Activated CD8-positive, alpha-beta memory T cell treated with anti-CD3 and anti-CD28 coated beads for 36 hours (primary cell): ENCODE measurements around the gene ABLIM1. TPM values are rescaled to one million over a fixed set of nuclear protein-coding genes. Genes with fewer than 3 reads are reported as not detected.

ENCODE experiments used
- CTCF ChIA-PET: fragments of 350-600 bp; sonication (Branson Sonifier 250); formaldehyde crosslinking; loops from one replicate; lab custom pipeline; 2021; ENCODE audit warnings: antibody characterized with exemption; lab: Charles Lee
- POLR2A ChIA-PET: fragments of 350-600 bp; sonication (Branson Sonifier 250); formaldehyde crosslinking; loops from one replicate; lab custom pipeline; 2021; ENCODE audit warnings: antibody characterized with exemption; lab: Charles Lee
- total RNA-seq, 2 experiments: library from RNA; stranded (reverse); gene quantifications; one replicate each; pipeline ENCODE4 v1.2.3, GENCODE V29; 2021

ABLIM1 gene
- total RNA-seq, 2 experiments from 2014 or later: 44.4 to 47.7 TPM

- ChIA-PET CTCF (no interaction called here), POLR2A (no interaction called here)
These were observed 256.8 kb downstream of the ABLIM1 start for GRCh38 chr10:114401195-114401791.

DNA sequence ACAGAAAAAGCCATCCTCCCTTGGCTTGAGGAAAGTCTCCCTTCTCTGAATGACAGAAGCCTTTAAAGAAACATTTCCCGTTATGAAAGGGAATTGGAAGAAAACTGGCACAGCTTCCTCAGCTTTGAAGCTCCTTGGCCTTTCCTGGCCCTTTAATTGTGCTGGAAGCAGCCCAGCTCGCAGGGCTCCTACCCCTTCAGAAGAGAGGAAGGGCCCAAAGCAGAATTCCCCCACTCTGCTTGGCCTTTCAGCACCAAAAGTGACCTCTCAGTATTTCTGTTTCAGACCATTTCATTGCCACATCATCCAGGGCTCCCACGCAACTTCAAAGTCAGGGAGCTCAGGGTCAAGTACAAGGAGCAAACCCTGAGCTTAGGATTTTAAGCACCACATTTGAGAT, 258.0 kb downstream of the ABLIM1 start:
- ChIA-PET POLR2A (no interaction called here), CTCF (no interaction called here)

GRCh38 chr10:114399576-114399975, 258.5 kb downstream of the ABLIM1 start:
- CTCF ChIA-PET: no interaction called here

GRCh38 chr10:114398587-114399331, 259.3 kb downstream of the ABLIM1 start:
- ChIA-PET POLR2A (no interaction called here), CTCF (interaction anchor here (1.3 kb wide), 1 partner anchor 95 kb away, joined by 4 read pairs; no protein-coding TSS in a partner anchor)

More at GRCh38 chr10:114399576-114399975, 258.5 kb downstream of the ABLIM1 start:
- POLR2A ChIA-PET: no interaction called here

- POLR2A ChIA-PET: no interaction called here
- CTCF ChIA-PET: interaction anchor here (1.3 kb wide), 1 partner anchor 93 kb away, joined by 4 read pairs; no protein-coding TSS in a partner anchor
These were observed 260.4 kb downstream of the ABLIM1 start for GRCh38 chr10:114397651-114398145.

- CTCF ChIA-PET: no interaction called here
- POLR2A ChIA-PET: no interaction called here
These were observed 261.6 kb downstream of the ABLIM1 start for GRCh38 chr10:114396464-114396863.

GRCh38 chr10:114395366-114396022, 262.6 kb downstream of the ABLIM1 start:
- POLR2A ChIA-PET: no interaction called here
- CTCF ChIA-PET: no interaction called here

- POLR2A ChIA-PET: no interaction called here
- CTCF ChIA-PET: no interaction called here
These were observed 263.5 kb downstream of the ABLIM1 start for GRCh38 chr10:114394531-114394930.

GRCh38 chr10:114393886-114394285, 264.2 kb downstream of the ABLIM1 start:
- ChIA-PET POLR2A (no interaction called here), CTCF (no interaction called here)

GRCh38 chr10:114393482-114393881, 264.6 kb downstream of the ABLIM1 start:
- POLR2A ChIA-PET: no interaction called here
- CTCF ChIA-PET: no interaction called here

DNA sequence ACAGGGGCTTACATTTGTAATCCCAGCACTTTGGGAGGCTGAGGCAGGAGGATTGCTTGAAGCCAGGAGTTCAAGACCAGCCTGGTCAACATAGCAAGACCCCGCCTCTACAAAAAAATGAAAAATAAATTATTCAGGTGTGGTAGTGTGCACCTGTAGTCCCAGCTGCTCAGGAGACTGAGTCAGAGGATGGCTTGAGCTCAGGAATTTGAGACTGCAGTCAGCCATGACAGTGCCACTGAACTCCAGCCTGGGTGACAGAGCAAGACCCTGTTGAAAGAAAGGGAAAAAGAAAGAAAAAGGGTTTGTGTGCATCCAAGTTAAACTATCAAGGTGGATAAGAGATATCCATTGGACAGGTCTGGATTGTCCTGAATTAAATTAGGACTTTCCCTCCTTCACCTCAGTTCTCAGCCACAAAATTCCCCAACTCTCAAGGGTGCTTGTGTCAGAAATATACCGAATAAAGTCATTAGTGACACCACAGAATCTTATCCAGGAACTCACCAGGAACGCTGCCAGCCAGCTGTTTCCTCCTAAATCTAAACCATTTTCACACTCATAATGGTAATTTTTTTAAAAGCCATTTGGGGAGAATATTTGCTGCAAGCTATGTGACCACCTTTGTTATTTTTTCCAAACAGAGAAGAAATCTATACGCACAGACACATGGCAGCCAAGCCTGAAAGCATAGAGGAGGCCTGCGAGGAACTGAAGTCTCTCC, 265.8 kb downstream of the ABLIM1 start:
- POLR2A ChIA-PET: no interaction called here
- CTCF ChIA-PET: no interaction called here

DNA sequence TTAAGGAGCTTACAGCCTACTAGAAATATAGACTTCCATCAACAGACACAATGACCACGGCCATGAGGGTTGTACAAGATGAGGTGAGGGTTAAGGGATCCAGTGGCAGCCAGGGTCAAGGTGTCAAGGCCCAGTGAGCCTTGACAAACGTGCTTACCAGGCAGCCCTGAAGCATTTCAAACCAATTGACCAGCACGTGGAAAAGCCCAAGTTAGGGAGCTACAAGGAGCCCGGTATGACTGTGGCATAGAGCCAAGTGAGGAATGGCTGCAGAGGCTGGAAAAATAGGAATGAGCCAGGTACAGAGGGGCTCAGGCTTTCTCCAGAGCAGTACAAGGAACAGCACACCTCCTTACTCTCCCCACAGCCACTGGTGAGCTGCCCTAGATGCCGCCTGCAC, 266.5 kb downstream of the ABLIM1 start:
- POLR2A ChIA-PET: no interaction called here

GRCh38 chr10:114389426-114389825, 268.6 kb downstream of the ABLIM1 start:
- POLR2A ChIA-PET: no interaction called here
- CTCF ChIA-PET: no interaction called here

More for the DNA sequence above, 266.5 kb downstream of the ABLIM1 start:
- CTCF ChIA-PET: no interaction called here

GRCh38 chr10:114388275-114388674, 269.8 kb downstream of the ABLIM1 start:
- POLR2A ChIA-PET: no interaction called here
- CTCF ChIA-PET: interaction anchor here (1.0 kb wide), 1 partner anchor 85 kb away, joined by 3 read pairs; no protein-coding TSS in a partner anchor

DNA sequence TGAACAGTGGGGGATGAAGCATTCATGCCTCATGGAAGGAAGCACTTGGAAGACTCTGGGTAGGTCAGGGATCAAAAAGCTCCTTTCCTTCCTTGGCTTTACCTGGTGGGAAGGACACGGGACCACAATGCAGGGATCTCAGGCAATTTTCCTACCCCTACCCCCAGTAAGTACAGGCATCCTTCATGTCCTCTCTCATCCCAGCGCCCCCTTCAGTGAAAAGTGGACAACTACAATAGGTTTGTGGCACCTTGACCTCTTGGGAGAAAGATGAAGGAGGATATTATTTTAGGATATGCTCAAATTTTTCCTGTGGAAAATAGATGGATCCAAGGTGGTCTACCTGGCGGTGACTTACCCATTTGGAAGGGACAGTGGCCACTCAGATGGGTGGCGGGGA, 270.3 kb downstream of the ABLIM1 start:
- ChIA-PET POLR2A (no interaction called here), CTCF (interaction anchor here (1.0 kb wide), 1 partner anchor 84 kb away, joined by 3 read pairs; no protein-coding TSS in a partner anchor)

- POLR2A ChIA-PET: no interaction called here
These were observed 271.6 kb downstream of the ABLIM1 start for GRCh38 chr10:114386452-114386851.

GRCh38 chr10:114385557-114385956, 272.5 kb downstream of the ABLIM1 start:
- ChIA-PET POLR2A (no interaction called here), CTCF (no interaction called here)

More at GRCh38 chr10:114386452-114386851, 271.6 kb downstream of the ABLIM1 start:
- CTCF ChIA-PET: interaction anchor here (0.6 kb wide), 2 partner anchors 180 to 255 kb away, joined by 3 read pairs; no protein-coding TSS in a partner anchor

- CTCF ChIA-PET: no interaction called here
- POLR2A ChIA-PET: no interaction called here
These were observed 273.5 kb downstream of the ABLIM1 start for GRCh38 chr10:114384601-114385000.

- POLR2A ChIA-PET: no interaction called here
- CTCF ChIA-PET: no interaction called here
These were observed 273.9 kb downstream of the ABLIM1 start for GRCh38 chr10:114384181-114384580.
